ENCODE results near the gene INO80E. TPM values are rescaled to one million over a fixed set of nuclear protein-coding genes. Genes with fewer than 3 reads are reported as not detected.

The INO80E gene
- total and polyA plus RNA-seq, 2 experiments from 2014 or later: 14.0 to 61.2 TPM

DNA sequence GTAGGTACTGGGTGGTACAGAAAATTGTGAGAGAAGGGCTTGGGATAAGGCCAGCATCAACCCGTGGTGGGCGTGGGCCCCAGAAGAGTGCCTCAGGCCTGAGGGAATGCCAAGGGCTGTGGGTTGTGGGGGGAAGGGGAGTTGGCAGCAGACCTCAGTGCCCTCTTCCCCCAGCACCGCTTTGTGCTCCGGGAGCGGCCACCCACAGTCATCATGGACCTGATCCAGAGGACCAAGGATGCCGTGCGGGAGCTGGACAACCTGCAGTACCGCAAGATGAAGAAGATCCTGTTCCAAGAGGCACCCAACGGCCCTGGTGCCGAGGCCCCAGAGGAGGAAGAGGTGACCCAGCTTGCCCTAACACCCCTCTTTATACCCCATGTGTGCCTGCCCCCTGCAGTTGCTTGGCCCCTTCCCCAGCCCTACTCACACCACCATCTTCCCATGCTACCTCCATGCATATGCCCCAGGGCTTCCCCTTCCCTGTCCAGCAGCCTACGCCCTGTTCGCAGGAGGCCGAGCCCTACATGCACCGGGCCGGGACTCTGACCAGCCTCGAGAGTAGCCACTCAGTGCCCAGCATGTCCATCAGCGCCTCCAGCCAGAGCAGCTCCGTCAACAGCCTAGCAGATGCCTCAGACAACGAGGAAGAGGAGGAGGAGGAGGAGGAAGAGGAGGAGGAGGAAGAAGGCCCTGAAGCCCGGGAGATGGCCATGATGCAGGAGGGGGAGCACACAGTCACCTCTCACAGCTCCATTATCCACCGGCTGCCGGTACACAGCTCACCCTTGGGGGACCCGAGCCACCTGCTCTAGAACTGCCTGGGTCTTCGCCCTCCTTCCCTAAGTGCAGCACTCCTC, 13.3 kb upstream of the INO80E start:
- no peak for DNase-seq (ENCODE audit: low spot score)
- Histone ChIP-seq H4K20me1 (ENCODE audit: insufficient read depth, poor library complexity, severe bottlenecking) (peaks cover 7% of the 10 kb centered on the region), H3K4me2 (no peak overlapping the region), H3K9me2 (replicated peaks; ENCODE audit: insufficient read depth) (no peaks in the 10 kb centered on the region), H3K27ac (no peak overlapping the region), H3K4me1 (ENCODE audit: insufficient read depth) (no peaks in the 10 kb centered on the region), H3K36me3 (replicated peaks; ENCODE audit: insufficient read depth, low read depth) (no peaks in the 10 kb centered on the region), H3K27me3 (no peaks in the 10 kb centered on the region), H3K4me3 (no peak overlapping the region), H2AFZ (no peak overlapping the region), H3K79me2 (peaks cover 2% of the 10 kb centered on the region), H3K9me3 (ENCODE audit: low read depth) (no peaks in the 10 kb centered on the region)
- WGBS (ENCODE audit: low lambda C conversion rate, missing lambda C conversion rate): 95% methylated on average over 24 of the region's 24 CpGs
- TF ChIP-seq EZH2phosphoT487 (IDR thresholded peaks at IDR 0.05; ENCODE audit: low read depth, severe bottlenecking, unreplicated experiment) (no peak), EZH2 (IDR thresholded peaks at IDR 0.05; ENCODE audit: borderline replicate concordance) (no peak)
- TF ChIP-seq, protein P1, sequence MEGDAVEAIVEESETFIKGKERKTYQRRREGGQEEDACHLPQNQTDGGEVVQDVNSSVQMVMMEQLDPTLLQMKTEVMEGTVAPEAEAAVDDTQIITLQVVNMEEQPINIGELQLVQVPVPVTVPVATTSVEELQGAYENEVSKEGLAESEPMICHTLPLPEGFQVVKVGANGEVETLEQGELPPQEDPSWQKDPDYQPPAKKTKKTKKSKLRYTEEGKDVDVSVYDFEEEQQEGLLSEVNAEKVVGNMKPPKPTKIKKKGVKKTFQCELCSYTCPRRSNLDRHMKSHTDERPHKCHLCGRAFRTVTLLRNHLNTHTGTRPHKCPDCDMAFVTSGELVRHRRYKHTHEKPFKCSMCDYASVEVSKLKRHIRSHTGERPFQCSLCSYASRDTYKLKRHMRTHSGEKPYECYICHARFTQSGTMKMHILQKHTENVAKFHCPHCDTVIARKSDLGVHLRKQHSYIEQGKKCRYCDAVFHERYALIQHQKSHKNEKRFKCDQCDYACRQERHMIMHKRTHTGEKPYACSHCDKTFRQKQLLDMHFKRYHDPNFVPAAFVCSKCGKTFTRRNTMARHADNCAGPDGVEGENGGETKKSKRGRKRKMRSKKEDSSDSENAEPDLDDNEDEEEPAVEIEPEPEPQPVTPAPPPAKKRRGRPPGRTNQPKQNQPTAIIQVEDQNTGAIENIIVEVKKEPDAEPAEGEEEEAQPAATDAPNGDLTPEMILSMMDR (IDR thresholded peaks at IDR 0.05; ENCODE audit: poor library complexity): no peak

DNA sequence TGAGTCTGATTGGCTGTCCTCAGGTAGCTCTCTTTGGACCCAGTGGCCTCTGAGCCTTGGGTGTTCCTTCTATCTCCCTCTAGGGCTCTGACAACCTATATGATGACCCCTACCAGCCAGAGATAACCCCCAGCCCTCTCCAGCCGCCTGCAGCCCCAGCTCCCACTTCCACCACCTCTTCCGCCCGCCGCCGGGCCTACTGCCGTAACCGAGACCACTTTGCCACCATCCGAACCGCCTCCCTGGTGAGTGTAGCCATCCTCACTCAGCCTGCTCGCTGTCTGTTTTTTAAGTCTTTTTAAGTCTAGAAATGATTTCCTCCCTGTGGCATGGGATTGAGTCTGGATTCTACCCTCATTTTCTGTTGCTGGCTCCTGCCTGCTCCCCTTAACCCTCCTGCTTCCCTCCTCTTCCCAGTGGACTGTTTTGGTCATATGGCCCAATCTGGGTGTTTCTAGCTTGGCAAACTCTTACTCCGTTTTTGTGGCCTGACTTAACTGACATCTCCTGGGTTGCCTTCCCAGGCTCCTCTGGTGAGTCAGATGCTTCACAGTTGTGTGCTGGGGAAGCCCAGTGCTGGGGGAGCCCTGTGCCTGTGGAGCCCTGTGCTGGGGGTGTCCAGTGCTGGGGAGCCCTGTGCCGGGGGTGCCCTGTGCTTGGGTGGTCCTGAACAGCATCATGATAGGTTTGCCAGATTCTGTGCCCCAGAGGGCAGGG, 12.5 kb upstream of the INO80E start:
- H3K36me3 ChIP-seq (replicated peaks; ENCODE audit: insufficient read depth, low read depth): no peaks in the 10 kb centered on the region

DNA sequence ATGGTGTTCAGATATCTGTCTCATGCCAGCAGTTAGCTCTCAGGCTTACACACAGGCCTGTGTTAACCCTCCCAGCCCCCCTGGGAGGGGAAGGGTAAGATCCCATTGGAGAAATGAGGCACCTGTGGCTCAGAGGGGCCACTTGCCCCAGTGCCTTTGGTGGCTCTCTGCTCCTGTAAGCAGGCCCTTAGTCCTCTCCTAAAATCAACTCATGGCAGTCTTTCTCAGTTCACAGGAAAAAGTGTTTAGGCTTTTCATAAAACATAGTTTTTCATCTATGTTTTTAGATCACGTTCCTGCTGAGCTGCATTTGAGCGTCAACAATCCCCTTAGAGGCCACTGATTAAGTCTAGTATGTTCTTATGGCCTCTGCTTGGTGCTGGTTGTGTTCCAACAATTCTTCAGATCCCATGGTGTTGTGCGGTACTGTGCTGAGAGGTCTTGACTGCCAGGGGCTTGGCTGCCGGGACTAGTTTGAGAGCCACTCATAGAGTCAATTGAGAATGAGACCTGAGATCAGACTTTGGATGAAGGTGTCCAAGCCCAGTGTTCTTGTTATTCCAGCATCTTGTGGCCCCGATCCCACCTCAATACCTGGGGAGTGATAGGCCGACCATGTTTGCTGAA, 11.8 kb upstream of the INO80E start:
- no peaks in the 10 kb centered on the region for H3K36me3 ChIP-seq (replicated peaks; ENCODE audit: insufficient read depth, low read depth)
- WGBS (ENCODE audit: low lambda C conversion rate, missing lambda C conversion rate): 97% methylated on average over 6 of the region's 6 CpGs
- H3K9me2 ChIP-seq (replicated peaks; ENCODE audit: insufficient read depth): no peaks in the 10 kb centered on the region

More for the DNA sequence above, 12.5 kb upstream of the INO80E start:
- no peaks in the 10 kb centered on the region for H4K20me1 ChIP-seq (ENCODE audit: insufficient read depth, poor library complexity, severe bottlenecking)
- no peak overlapping the region for H2AFZ ChIP-seq
- WGBS (ENCODE audit: low lambda C conversion rate, missing lambda C conversion rate): 99% methylated on average over 12 of the region's 12 CpGs
- TF ChIP-seq, protein P1 (IDR thresholded peaks at IDR 0.05; ENCODE audit: poor library complexity): no peak
- TF ChIP-seq EZH2 (IDR thresholded peaks at IDR 0.05; ENCODE audit: borderline replicate concordance) (no peak), EZH2phosphoT487 (IDR thresholded peaks at IDR 0.05; ENCODE audit: low read depth, severe bottlenecking, unreplicated experiment) (no peak)
- no peak for DNase-seq (ENCODE audit: low spot score)
- H3K4me3 ChIP-seq: no peak overlapping the region
- no peak overlapping the region for H3K27ac ChIP-seq
- H3K27me3 ChIP-seq: no peaks in the 10 kb centered on the region
- no peaks in the 10 kb centered on the region for H3K9me2 ChIP-seq (replicated peaks; ENCODE audit: insufficient read depth)
- no peak overlapping the region for H3K4me2 ChIP-seq
- no peaks in the 10 kb centered on the region for H3K9me3 ChIP-seq (ENCODE audit: low read depth)
- no peaks in the 10 kb centered on the region for H3K79me2 ChIP-seq
- no peaks in the 10 kb centered on the region for H3K4me1 ChIP-seq (ENCODE audit: insufficient read depth)

More for the DNA sequence above, 11.8 kb upstream of the INO80E start:
- H3K4me3 ChIP-seq: no peak overlapping the region
- no peaks in the 10 kb centered on the region for H4K20me1 ChIP-seq (ENCODE audit: insufficient read depth, poor library complexity, severe bottlenecking)
- no peak overlapping the region for H3K27ac ChIP-seq
- H3K27me3 ChIP-seq: no peaks in the 10 kb centered on the region
- H3K79me2 ChIP-seq: no peaks in the 10 kb centered on the region
- DNase-seq (ENCODE audit: low spot score): no peak
- H3K4me1 ChIP-seq (ENCODE audit: insufficient read depth): no peaks in the 10 kb centered on the region
- no peak overlapping the region for H2AFZ ChIP-seq
- H3K4me2 ChIP-seq: no peak overlapping the region
- H3K9me3 ChIP-seq (ENCODE audit: low read depth): no peaks in the 10 kb centered on the region
- TF ChIP-seq EZH2phosphoT487 (IDR thresholded peaks at IDR 0.05; ENCODE audit: low read depth, severe bottlenecking, unreplicated experiment): no peak
- no peak for TF ChIP-seq EZH2 (IDR thresholded peaks at IDR 0.05; ENCODE audit: borderline replicate concordance)
- TF ChIP-seq, protein P1 (IDR thresholded peaks at IDR 0.05; ENCODE audit: poor library complexity): no peak

Data from hepatocyte (in vitro differentiated cells).